Measurements from ENCODE around the gene CD244.
"Not testable (repeated sequence)": the region's sequence is repeated elsewhere in the genome, so short reads cannot be mapped to it uniquely, and the experiment has no call there.

Gene CD244

GRCh38 chr1:160885042-160885441 lies 22.4 kb upstream of the CD244 start, which contains the start of gene ITLN1:
ITLN1 (minus strand) TSS chr1:160885180; CDS start chr1:160884877, 303 bp downstream.
- DNase-seq (ENCODE audit: insufficient read length, low spot score) (no peak), FAIRE-seq (no peak)
- TF ChIP-seq, protein P1, sequence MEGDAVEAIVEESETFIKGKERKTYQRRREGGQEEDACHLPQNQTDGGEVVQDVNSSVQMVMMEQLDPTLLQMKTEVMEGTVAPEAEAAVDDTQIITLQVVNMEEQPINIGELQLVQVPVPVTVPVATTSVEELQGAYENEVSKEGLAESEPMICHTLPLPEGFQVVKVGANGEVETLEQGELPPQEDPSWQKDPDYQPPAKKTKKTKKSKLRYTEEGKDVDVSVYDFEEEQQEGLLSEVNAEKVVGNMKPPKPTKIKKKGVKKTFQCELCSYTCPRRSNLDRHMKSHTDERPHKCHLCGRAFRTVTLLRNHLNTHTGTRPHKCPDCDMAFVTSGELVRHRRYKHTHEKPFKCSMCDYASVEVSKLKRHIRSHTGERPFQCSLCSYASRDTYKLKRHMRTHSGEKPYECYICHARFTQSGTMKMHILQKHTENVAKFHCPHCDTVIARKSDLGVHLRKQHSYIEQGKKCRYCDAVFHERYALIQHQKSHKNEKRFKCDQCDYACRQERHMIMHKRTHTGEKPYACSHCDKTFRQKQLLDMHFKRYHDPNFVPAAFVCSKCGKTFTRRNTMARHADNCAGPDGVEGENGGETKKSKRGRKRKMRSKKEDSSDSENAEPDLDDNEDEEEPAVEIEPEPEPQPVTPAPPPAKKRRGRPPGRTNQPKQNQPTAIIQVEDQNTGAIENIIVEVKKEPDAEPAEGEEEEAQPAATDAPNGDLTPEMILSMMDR (IDR thresholded peaks at IDR 0.05; ENCODE audit: insufficient read depth, missing control alignments), result no peak

DNA sequence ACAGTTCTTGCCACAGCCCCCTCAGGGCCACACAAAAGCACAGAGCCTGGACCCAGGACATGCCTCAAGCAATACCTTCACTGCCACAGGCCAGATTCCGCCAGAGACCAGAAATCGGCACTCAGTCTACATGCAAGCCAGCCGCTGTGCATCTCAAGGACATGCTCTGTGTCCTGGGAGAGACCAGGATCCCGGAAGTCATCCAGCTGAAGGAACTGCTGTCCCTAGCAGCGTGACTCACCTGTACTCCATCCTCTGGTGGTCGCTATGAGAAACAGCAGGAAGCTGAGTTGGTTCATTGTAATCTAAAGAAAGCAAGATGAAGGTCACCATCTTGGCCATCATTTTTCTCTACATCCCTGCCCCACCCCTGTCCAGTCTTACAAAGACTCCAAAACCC lies 21.9 kb upstream of the CD244 start:
- TF ChIP-seq, protein P1 (IDR thresholded peaks at IDR 0.05; ENCODE audit: insufficient read depth, missing control alignments), result no peak
- FAIRE-seq (no peak), DNase-seq (ENCODE audit: insufficient read length, low spot score) (no peak)

DNA sequence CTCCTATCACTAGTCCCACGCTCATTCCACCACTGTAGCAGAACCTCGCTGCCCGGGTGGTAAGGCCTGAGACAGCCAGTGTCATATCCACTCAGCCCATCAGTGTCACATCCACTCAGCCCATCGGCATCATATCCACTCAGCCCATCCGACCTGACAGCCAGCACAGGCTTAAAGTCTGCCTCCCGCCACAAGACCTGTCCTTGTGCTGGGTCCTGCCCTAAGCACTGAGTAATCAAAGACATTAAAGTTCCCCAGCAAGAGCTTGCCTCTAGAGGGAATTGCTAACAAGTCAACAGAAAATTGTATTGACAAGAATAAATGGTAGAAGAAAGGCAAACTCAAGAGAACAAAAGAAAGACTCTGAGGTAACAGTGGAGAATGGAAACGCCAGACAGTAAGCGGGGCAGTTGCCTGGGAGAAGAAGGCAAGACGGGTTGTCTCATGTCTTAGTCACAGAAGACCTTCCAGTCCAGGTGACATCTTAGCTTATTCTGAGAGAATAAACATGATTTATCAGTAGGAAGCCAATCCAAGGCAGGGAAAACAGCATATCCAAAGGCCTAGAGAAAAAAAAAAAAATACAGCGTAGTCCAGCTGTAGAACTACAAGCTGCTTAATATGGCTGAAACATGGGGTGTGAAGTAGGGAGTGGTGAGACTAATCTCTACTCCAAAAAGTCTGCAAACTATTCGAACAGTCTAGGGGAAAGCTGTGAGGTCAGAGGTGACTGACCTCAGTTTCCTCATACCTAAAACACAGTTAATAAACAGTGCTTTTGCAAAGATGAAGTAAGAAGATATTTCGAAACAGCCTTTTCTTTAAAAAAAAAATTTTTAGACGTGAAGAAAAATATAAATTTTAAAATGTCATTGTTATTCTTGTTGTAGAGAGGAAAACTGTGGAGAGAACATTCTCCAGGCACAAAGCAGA lies 21.2 kb upstream of the CD244 start:
- DNase-seq (ENCODE audit: insufficient read length, low spot score), result no peak
- TF ChIP-seq, protein P1 (IDR thresholded peaks at IDR 0.05; ENCODE audit: insufficient read depth, missing control alignments), result no peak
- no peak for FAIRE-seq

- FAIRE-seq, result no peak
- DNase-seq (ENCODE audit: insufficient read length, low spot score), result no peak
- TF ChIP-seq, protein P1 (IDR thresholded peaks at IDR 0.05; ENCODE audit: insufficient read depth, missing control alignments), result no peak
These were observed 19.9 kb upstream of the CD244 start for GRCh38 chr1:160882582-160882981.

DNA sequence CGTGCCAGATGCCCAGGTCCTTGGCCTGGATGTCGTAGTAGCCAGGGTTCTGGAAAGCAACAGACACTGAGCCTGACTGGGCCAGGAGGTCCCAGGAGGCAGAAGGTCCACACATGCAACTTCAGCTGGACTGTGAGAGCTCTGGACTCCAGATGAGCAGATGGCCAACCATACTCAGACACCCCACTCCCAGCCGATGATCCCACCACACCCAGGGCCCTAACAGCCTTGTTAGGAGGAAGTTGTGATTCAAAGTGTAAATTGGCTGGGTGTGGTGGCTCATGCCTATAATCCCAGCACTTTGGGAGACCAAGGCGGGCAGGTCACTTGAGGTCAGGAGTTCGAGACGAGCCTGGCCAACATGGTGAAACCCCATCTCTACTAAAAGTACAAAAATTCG lies 18.6 kb upstream of the CD244 start:
- DNase-seq (ENCODE audit: insufficient read length, low spot score); FAIRE-seq: not testable (repeated sequence)

DNA sequence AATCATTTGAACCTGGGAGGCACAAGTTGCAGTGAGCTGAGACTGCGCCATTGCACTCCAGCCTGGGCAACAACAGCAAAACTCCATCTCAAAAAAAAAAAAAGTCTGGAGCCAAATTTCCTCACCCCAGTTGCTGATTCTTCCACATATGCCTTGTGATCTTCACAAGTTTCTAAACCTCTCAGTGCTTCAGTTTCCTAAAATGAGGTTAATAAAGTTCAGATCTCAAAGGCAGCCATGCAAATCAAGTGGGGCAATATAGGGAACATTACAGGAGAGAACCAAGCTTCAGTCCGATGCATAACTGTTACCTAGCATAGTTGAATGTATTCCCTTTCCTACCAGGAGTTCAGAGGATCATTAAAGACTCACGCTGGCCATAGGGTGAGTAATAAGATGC lies 17.5 kb upstream of the CD244 start:
- TF ChIP-seq, protein P1 (IDR thresholded peaks at IDR 0.05; ENCODE audit: insufficient read depth, missing control alignments), result no peak

DNA sequence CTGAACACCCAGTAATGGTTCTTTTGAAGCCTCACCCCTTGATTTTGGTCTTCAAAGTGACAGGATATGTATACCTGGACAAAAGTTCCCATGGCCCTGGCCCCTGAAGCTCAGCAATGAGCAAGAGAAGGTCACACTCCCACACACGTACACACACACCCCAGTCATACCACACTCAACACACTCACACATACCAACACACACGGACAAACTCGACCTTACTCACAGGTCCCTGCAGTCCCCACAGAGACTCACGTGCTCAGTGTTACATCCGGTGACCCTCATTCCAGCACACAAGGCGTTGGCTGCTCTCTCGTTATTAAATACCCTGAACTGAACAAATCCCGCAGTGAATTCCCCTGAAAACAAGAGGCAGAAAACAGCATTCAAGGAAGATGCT lies 16.4 kb upstream of the CD244 start:
- no peak for FAIRE-seq
- no peak for DNase-seq (ENCODE audit: insufficient read length, low spot score)
- TF ChIP-seq, protein P1 (IDR thresholded peaks at IDR 0.05; ENCODE audit: insufficient read depth, missing control alignments), result no peak

More for the DNA sequence above, 17.5 kb upstream of the CD244 start:
- FAIRE-seq (no peak), DNase-seq (ENCODE audit: insufficient read length, low spot score) (no peak)

Data from D721Med (cell line).